SK-N-SH (cell line): ENCODE results near the gene ATG9A. TPM values are rescaled to one million over a fixed set of nuclear protein-coding genes. Genes with fewer than 3 reads are reported as not detected.

Experiments
- CTCF ChIA-PET: fragments of 300-600, 350-600 bp; formaldehyde crosslinking; extraction: SDS; loops from one replicate; lab custom pipeline; 2021; lab: Yijun Ruan, JAX
- POLR2A ChIA-PET: fragments of 350-600 bp; sonication (Branson Sonifier 250); formaldehyde crosslinking; extraction: SDS; loops from one replicate; lab custom pipeline; 2020; ENCODE audit warnings: antibody characterized with exemption, inconsistent platforms; lab: Yijun Ruan, JAX
- DNase-seq: peaks from one replicate; pipeline ENCODE4 v3.0.0; 2012
- H2AFZ ChIP-seq: fragments of 200-600 bp; sonication (generic); 2 replicates; pipeline ENCODE4 v1.8.1; 2016; ENCODE audit warnings: antibody characterized with exemption, mild to moderate bottlenecking, low read depth
- H3F3A ChIP-seq: fragments of 200-600 bp; sonication (generic); replicated peaks from 2 replicates; pipeline ENCODE3; 2016; ENCODE audit warnings: antibody characterized with exemption, mild to moderate bottlenecking; ENCODE audit not compliant: insufficient read depth
- H3K27ac ChIP-seq, 2 experiments: fragments of 200-500 bp in 1 of 2; fragments of 200-600 bp in 1 of 2; sonication (Bioruptor generic) in 1 of 2; sonication (generic), shearing (Covaris generic) in 1 of 2; 2 replicates each; pipeline versions ENCODE4 v1.5.1 to v1.6.1; 2014 to 2016; ENCODE audit warnings: low read depth in 2 of 2, inconsistent platforms in 1 of 2, low read length in 1 of 2, mild to moderate bottlenecking in 1 of 2, mixed read lengths in 1 of 2
- H3K27me3 ChIP-seq: fragments of 200-600 bp; sonication (generic), shearing (Covaris generic); 2 replicates; pipeline ENCODE4 v1.6.1; 2016; ENCODE audit warnings: mixed run types; ENCODE audit not compliant: insufficient read depth
- H3K36me3 ChIP-seq, 2 experiments: fragments of 200-500 bp in 1 of 2; fragments of 200-600 bp in 1 of 2; sonication (Bioruptor generic) in 1 of 2; sonication (generic) in 1 of 2; replicated peaks in 1 of 2; 2 replicates each; pipeline versions ENCODE3 to v1.5.1; 2014 to 2016; ENCODE audit warnings: low read length in 1 of 2, mild to moderate bottlenecking in 1 of 2; ENCODE audit not compliant: insufficient read depth in 2 of 2, control insufficient read depth in 1 of 2
- H3K4me1 ChIP-seq, 2 experiments: fragments of 200-500 bp in 1 of 2; fragments of 200-600 bp in 1 of 2; sonication (Bioruptor generic) in 1 of 2; sonication (generic), shearing (Covaris generic) in 1 of 2; 2 replicates each; pipeline versions ENCODE4 v1.5.1 to v1.6.1; 2014 to 2016; ENCODE audit warnings: low read depth in 1 of 2, low read length in 1 of 2, mixed run types in 1 of 2; ENCODE audit not compliant: insufficient read depth in 2 of 2, control insufficient read depth in 1 of 2
- H3K4me2 ChIP-seq: fragments of 200-600 bp; sonication (generic), shearing (Covaris generic); 2 replicates; pipeline ENCODE4 v1.6.1; 2017; ENCODE audit warnings: mixed run types
- H3K4me3 ChIP-seq, 2 experiments: fragments of 200-500 bp in 1 of 2; fragments of 200-600 bp in 1 of 2; sonication (Bioruptor generic) in 1 of 2; sonication (generic), shearing (Covaris generic) in 1 of 2; 2 replicates each; pipeline versions ENCODE4 v1.5.1 to v1.8.1; 2014 to 2016; ENCODE audit warnings: low read depth in 2 of 2, inconsistent platforms in 1 of 2, low read length in 1 of 2, mild to moderate bottlenecking in 1 of 2, mixed read lengths in 1 of 2, moderate library complexity in 1 of 2
- H3K79me2 ChIP-seq: fragments of 200-600 bp; sonication (generic); 2 replicates; pipeline ENCODE4 v1.8.1; 2017; ENCODE audit warnings: mild to moderate bottlenecking; ENCODE audit not compliant: insufficient read depth
- H3K9ac ChIP-seq: fragments of 200-600 bp; sonication (generic); 2 replicates; pipeline ENCODE4 v1.6.1; 2017; ENCODE audit warnings: mixed run types
- H3K9me2 ChIP-seq: fragments of 200-600 bp; sonication (generic); 2 replicates; pipeline ENCODE4 v1.6.1; 2017; ENCODE audit warnings: mixed run types
- H3K9me3 ChIP-seq: fragments of 200-600 bp; sonication (generic); 2 replicates; pipeline ENCODE4 v1.6.1; 2017; ENCODE audit warnings: mixed run types, mild to moderate bottlenecking, moderate library complexity
- H4K20me1 ChIP-seq: fragments of 200-600 bp; sonication (generic); 2 replicates; pipeline ENCODE4 v1.6.1; 2017; ENCODE audit warnings: mild to moderate bottlenecking, mixed run types; ENCODE audit not compliant: insufficient read depth
- ELF1 ChIP-seq: IDR thresholded peaks from 2 replicates; pipeline ENCODE4 v1.4.0; 2012
- EP300 ChIP-seq, 2 experiments: IDR thresholded peaks; 2 replicates each; pipeline versions ENCODE4 v1.4.0 to v1.6.1; 2012; ENCODE audit warnings: borderline replicate concordance in 1 of 2, low read depth in 1 of 2, low read length in 1 of 2
- EZH2phosphoT487 ChIP-seq: fragments of 200-600 bp; sonication (generic); IDR thresholded peaks from 2 replicates; pipeline ENCODE4 v1.6.1; 2017; ENCODE audit warnings: low read depth, mixed run types, mild to moderate bottlenecking, antibody characterized with exemption, moderate library complexity, borderline replicate concordance
- FOSL2 ChIP-seq: IDR thresholded peaks from 2 replicates; pipeline ENCODE4 v1.4.0; 2012; ENCODE audit warnings: low read depth, mild to moderate bottlenecking, moderate library complexity, borderline replicate concordance
- FOXJ3 ChIP-seq: sonication (generic); formaldehyde crosslinking; IDR thresholded peaks from 2 replicates; pipeline ENCODE4 v1.5.1; 2020; ENCODE audit warnings: mild to moderate bottlenecking, missing genetic modification reagents
- GABPA ChIP-seq: IDR thresholded peaks from 2 replicates; pipeline ENCODE4 v1.4.0; 2012; ENCODE audit warnings: low read depth, mild to moderate bottlenecking
- IRF3 ChIP-seq: fragments of 150-350 bp; IDR thresholded peaks from 2 replicates; pipeline ENCODE4 v1.6.1; 2016; ENCODE audit warnings: mild to moderate bottlenecking, low read depth, low read length
- MEF2A ChIP-seq: IDR thresholded peaks from 2 replicates; pipeline ENCODE4 v1.4.0; 2012; ENCODE audit warnings: low read depth, borderline replicate concordance
- NFIC ChIP-seq: IDR thresholded peaks from 2 replicates; pipeline ENCODE4 v1.4.0; 2012; ENCODE audit warnings: borderline replicate concordance
- NRF1 ChIP-seq: IDR thresholded peaks from 2 replicates; pipeline ENCODE4 v1.6.1; 2012; ENCODE audit warnings: low read depth, mild to moderate bottlenecking, low read length
- PBX3 ChIP-seq: IDR thresholded peaks from 2 replicates; pipeline ENCODE4; 2012
- RAD21 ChIP-seq: IDR thresholded peaks from 2 replicates; pipeline ENCODE4 v1.6.1; 2012; ENCODE audit warnings: mild to moderate bottlenecking, low read length
- RCOR1 ChIP-seq: fragments of 150-350 bp; IDR thresholded peaks from 2 replicates; pipeline ENCODE4 v1.6.1; 2017; ENCODE audit warnings: antibody characterized with exemption, low read length
- SIN3A ChIP-seq: IDR thresholded peaks from 2 replicates; pipeline ENCODE4 v1.6.1; 2012; ENCODE audit warnings: low read depth, mild to moderate bottlenecking, low read length, moderate library complexity, borderline replicate concordance
- TCF12 ChIP-seq: IDR thresholded peaks from 2 replicates; pipeline ENCODE4 v1.4.0; 2012
- USF2 ChIP-seq: fragments of 150-350 bp; IDR thresholded peaks from 2 replicates; pipeline ENCODE4 v1.6.1; 2017; ENCODE audit warnings: antibody characterized with exemption, low read length, low read depth, borderline replicate concordance
- ZBTB33 ChIP-seq: IDR thresholded peaks from 2 replicates; pipeline ENCODE4 v1.4.0; 2012; ENCODE audit warnings: low read depth, borderline replicate concordance
- WGBS: methylation state at CpG from one replicate; pipeline ENCODE4 v1.1.6; 2017; ENCODE audit warnings: low lambda C conversion rate; 5-methylcytosine and 5-hydroxymethylcytosine counted together
- polyA plus RNA-seq, 3 experiments: library from polyadenylated mRNA; depleted of rRNA; stranded (reverse); fragments of >200 nt; gene quantifications; 2 replicates each; pipeline ENCODE4 v1.2.3, GENCODE V29; 2012
- TF ChIP-seq, protein P1 (sequence below): IDR thresholded peaks from 2 replicates; pipeline ENCODE4 v1.6.1; 2012; ENCODE audit warnings: mild to moderate bottlenecking, low read depth, low read length, moderate library complexity

The ATG9A gene
- polyA plus RNA-seq, 1 of the 3 experiments (the other 2 are of a cell fraction): 29.6 TPM

DNA sequence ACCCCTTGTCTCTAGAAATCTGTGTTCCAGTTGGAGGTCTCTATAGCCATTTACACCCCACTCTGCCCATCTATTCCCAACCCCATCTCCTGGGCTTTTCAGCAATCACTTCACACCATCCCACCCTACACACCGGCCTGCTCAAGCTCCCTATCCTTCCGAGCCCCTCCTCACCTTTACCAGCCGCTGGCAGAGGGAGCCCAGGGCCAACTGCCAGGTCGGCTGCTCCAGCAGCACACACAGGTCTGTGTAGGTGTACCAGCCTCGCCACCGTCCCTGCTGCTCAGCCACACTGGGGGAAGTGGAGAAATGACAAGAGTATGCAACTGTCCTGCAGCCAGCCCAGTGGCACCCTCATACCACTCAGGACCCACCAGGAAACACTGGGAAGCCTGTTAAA lies 56.3 kb downstream of the ATG9A start:
- no peak overlapping the region for H3K4me3 ChIP-seq
- no peak for TF ChIP-seq GABPA
- no peak for TF ChIP-seq MEF2A
- TF ChIP-seq NRF1: no peak
- TF ChIP-seq SIN3A: no peak
- no peak for TF ChIP-seq ELF1
- TF ChIP-seq IRF3: no peak
- no peak for TF ChIP-seq USF2
- TF ChIP-seq RAD21: no peak
- no peak for TF ChIP-seq FOXJ3 (CRISPR knock-in tag)
- no peak for TF ChIP-seq EZH2phosphoT487
- no peak for TF ChIP-seq TCF12
- no peak for TF ChIP-seq FOSL2
- TF ChIP-seq, protein P1, sequence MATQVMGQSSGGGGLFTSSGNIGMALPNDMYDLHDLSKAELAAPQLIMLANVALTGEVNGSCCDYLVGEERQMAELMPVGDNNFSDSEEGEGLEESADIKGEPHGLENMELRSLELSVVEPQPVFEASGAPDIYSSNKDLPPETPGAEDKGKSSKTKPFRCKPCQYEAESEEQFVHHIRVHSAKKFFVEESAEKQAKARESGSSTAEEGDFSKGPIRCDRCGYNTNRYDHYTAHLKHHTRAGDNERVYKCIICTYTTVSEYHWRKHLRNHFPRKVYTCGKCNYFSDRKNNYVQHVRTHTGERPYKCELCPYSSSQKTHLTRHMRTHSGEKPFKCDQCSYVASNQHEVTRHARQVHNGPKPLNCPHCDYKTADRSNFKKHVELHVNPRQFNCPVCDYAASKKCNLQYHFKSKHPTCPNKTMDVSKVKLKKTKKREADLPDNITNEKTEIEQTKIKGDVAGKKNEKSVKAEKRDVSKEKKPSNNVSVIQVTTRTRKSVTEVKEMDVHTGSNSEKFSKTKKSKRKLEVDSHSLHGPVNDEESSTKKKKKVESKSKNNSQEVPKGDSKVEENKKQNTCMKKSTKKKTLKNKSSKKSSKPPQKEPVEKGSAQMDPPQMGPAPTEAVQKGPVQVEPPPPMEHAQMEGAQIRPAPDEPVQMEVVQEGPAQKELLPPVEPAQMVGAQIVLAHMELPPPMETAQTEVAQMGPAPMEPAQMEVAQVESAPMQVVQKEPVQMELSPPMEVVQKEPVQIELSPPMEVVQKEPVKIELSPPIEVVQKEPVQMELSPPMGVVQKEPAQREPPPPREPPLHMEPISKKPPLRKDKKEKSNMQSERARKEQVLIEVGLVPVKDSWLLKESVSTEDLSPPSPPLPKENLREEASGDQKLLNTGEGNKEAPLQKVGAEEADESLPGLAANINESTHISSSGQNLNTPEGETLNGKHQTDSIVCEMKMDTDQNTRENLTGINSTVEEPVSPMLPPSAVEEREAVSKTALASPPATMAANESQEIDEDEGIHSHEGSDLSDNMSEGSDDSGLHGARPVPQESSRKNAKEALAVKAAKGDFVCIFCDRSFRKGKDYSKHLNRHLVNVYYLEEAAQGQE: no peak
- TF ChIP-seq PBX3: no peak
- no peak for TF ChIP-seq NFIC
- TF ChIP-seq RCOR1: no peak
- TF ChIP-seq EP300 (IDR thresholded peaks at IDR 0.05; ENCODE audit: borderline replicate concordance in 1 of 2, low read depth in 1 of 2, low read length in 1 of 2): no peak
- TF ChIP-seq ZBTB33: no peak
- no peak overlapping the region for H3K27ac ChIP-seq
- peaks cover 11 to 32% of the 10 kb centered on the region in 2 experiments for H3K36me3 ChIP-seq
- H3K79me2 ChIP-seq: peaks cover 12% of the 10 kb centered on the region; the same call in 1 of the 2 replicates
- no peaks in the 10 kb centered on the region for H3K9me2 ChIP-seq
- H3K4me1 ChIP-seq: peaks cover 0 to 8% of the 10 kb centered on the region in 2 experiments; a peak in 2 of 4 replicates
- ChIA-PET POLR2A (no interaction called here), CTCF (interaction anchor here (1.0 to 8.7 kb wide), 6 partner anchors 14 to 193 kb away, joined by 3 to 104 read pairs (median 18); partner anchors contain the start of genes DNAJB2 and NHEJ1)
- no peak overlapping the region for H3K4me2 ChIP-seq
- H3K9ac ChIP-seq: no peak overlapping the region
- 94% methylated on average over 6 of the region's 6 CpGs for WGBS
- no peaks in the 10 kb centered on the region for H3K27me3 ChIP-seq
- no peak for DNase-seq
- no peaks in the 10 kb centered on the region for H4K20me1 ChIP-seq
- no peaks in the 10 kb centered on the region for H3K9me3 ChIP-seq
- peaks cover 10% of the 10 kb centered on the region for H3F3A ChIP-seq
- no peak overlapping the region for H2AFZ ChIP-seq
